Peyer's patch (tissue), 4 donors: ENCODE results near the gene DRG2.

Source experiments
- CTCF ChIP-seq, 6 experiments: fragments of 450-650 bp in 4 of 6; fragments of 200-600 bp in 2 of 6; sonication (generic) in 1 of 6; IDR thresholded peaks; one replicate each; pipeline ENCODE4 v1.5.1; 2017 to 2019; ENCODE audit warnings: antibody characterized with exemption in 6 of 6, mild to moderate bottlenecking in 3 of 6, moderate library complexity in 1 of 6
- POLR2A ChIP-seq, 2 donors: fragments of 450-650 bp; IDR thresholded peaks; one replicate each; pipeline ENCODE4 v1.5.1; 2017; ENCODE audit warnings: antibody characterized with exemption in 2 of 2, mild to moderate bottlenecking in 2 of 2, moderate library complexity in 2 of 2

DNA sequence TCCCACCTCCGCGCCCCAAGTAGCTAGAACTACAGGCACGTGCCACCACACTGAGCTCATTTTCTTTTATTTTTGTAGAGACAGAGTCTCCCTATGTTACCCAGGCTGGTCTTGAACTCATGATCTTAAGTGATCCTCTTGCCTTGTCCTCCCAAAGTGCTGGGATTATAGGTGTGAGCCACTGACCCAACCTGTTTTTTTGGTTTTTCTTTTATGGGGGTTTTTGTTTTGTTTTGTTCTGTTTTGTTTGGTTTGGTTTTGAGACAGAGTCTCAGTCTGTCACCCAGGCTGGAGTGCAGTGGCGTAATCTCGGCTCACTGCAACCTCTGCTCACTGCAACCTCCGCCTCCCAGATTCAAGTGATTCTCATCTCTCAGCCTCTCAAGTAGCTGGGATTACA lies 32.2 kb upstream of the DRG2 start:
- TF ChIP-seq POLR2A (IDR thresholded peaks at IDR 0.05) (no peak), CTCF (IDR thresholded peaks at IDR 0.05) (no peak)
